Measurements from ENCODE around the gene C20orf141. TPM values are rescaled to one million over a fixed set of nuclear protein-coding genes. Genes with fewer than 3 reads are reported as not detected.

The C20orf141 gene
- total and polyA plus RNA-seq, 2 of the 4 experiments (the other 2 are of a cell fraction) = 0.36 to 0.91 TPM

GRCh38 chr20:2797136-2797983 is 17.4 kb upstream of the C20orf141 start:
- no peak overlapping the region for H2AFZ ChIP-seq (replicated peaks; ENCODE audit: low read length, poor library complexity)
- dilution Hi-C loops (cut with HindIII; ENCODE audit: low sequenced_read_pairs, unreplicated experiment) (no loop called here), intact Hi-C loops (cut with micrococcal nuclease) (no loop called here), in situ Hi-C loops (cut with MboI; ENCODE audit: low sequenced_read_pairs) (no loop called here)
- no peak overlapping the region for H3K27ac ChIP-seq (ENCODE audit: insufficient read depth, low read length)
- no peak overlapping the region for H3K23ac ChIP-seq (ENCODE audit: low read depth, low read length)
- no peak overlapping the region for H2BK15ac ChIP-seq (ENCODE audit: low read depth, low read length)
- H3K14ac ChIP-seq (replicated peaks; ENCODE audit: low read depth, low read length) = no peak overlapping the region
- H3K18ac ChIP-seq (ENCODE audit: low read depth, low read length) = no peak overlapping the region
- 0 out of 2 replicates have a peak, but pooled peaks cover 6% of the 10 kb centered on the region for H3K9me3 ChIP-seq (ENCODE audit: control insufficient read depth, insufficient read depth, low read length)
- no peak overlapping the region for H4K91ac ChIP-seq (ENCODE audit: insufficient read depth, low read depth, low read length)
- H4K20me1 ChIP-seq (ENCODE audit: insufficient read depth, low read length) = no peaks in the 10 kb centered on the region
- ChIA-PET POLR2A (ENCODE audit: unreplicated experiment) (no interaction called here), CTCF (interaction anchor here (0.6 kb wide), 1 partner anchor 17 kb away, joined by 3 read pairs; no protein-coding TSS in a partner anchor)
- H3K9ac ChIP-seq (ENCODE audit: low read depth, low read length) = no peak overlapping the region
- WGBS, 2 experiments (ENCODE audit: extremely low coverage in 2 of 2, insufficient read length in 1 of 2) = 95% methylated on average over 8 of the region's 16 CpGs; no CpG with 5 or more reads in 1 of the 2 experiments
- H3K56ac ChIP-seq (ENCODE audit: extremely low read depth, insufficient read depth, low read length) = no peak overlapping the region
- no peaks in the 10 kb centered on the region for H3K79me1 ChIP-seq (ENCODE audit: low read depth in 1 of 2, low read length in 2 of 2)
- H4K8ac ChIP-seq (ENCODE audit: low read depth in 2 of 2, low read length in 2 of 2) = no peak overlapping the region
- BruUV-seq (replicated peaks) = no TSS peak
- no peak overlapping the region for H2BK120ac ChIP-seq (ENCODE audit: low read depth, low read length)
- H3K36me3 ChIP-seq (ENCODE audit: control insufficient read depth, insufficient read depth, low read length) = no peaks in the 10 kb centered on the region; the same call in 1 of the 2 replicates
- ATAC-seq (ENCODE audit: low read depth) (no peak), DNase-seq (no peak)
- peaks cover 42% of the 10 kb centered on the region for H3K27me3 ChIP-seq (ENCODE audit: control insufficient read depth, insufficient read depth, low read length)
- H3K4me2 ChIP-seq (ENCODE audit: low read depth, low read length) = no peak overlapping the region
- no peak overlapping the region for H3K4ac ChIP-seq (ENCODE audit: low read depth, low read length)
- no peak overlapping the region for H2AK9ac ChIP-seq (replicated peaks; ENCODE audit: low read depth, low read length, poor library complexity)
- no peak overlapping the region for H2BK5ac ChIP-seq (ENCODE audit: low read depth, low read length, poor library complexity, severe bottlenecking)
- no peaks in the 10 kb centered on the region; the same call in 1 of the 2 replicates for H3K4me1 ChIP-seq (ENCODE audit: control insufficient read depth, insufficient read depth, low read length)
- no peaks in the 10 kb centered on the region for H3K9me1 ChIP-seq (ENCODE audit: insufficient read depth, low read length)
- H3K4me3 ChIP-seq (ENCODE audit: insufficient read depth, low read depth, low read length) = no peak overlapping the region
- H2BK20ac ChIP-seq (ENCODE audit: low read depth, low read length) = no peak overlapping the region
- H2AK5ac ChIP-seq (ENCODE audit: low read depth, low read length) = no peak overlapping the region
- no peak overlapping the region for H4K5ac ChIP-seq (ENCODE audit: low read depth, low read length)
- TF ChIP-seq RCOR1 (IDR thresholded peaks at IDR 0.05; ENCODE audit: insufficient replicate concordance, low read length) = no peak
- TF ChIP-seq RAD21 (IDR thresholded peaks at IDR 0.05; ENCODE audit: low read length) = no peak
- no peak for TF ChIP-seq MAZ (IDR thresholded peaks at IDR 0.05; ENCODE audit: borderline replicate concordance, low read depth, low read length)
- no peak for TF ChIP-seq RFX5 (IDR thresholded peaks at IDR 0.05; ENCODE audit: low read depth, low read length)
- no peak for TF ChIP-seq CEBPB (IDR thresholded peaks at IDR 0.05; ENCODE audit: low read depth, low read length)
- no peak for TF ChIP-seq CTCF (conservative IDR thresholded peaks at IDR 0.05; ENCODE audit: low read depth, low read length)
- no peak for TF ChIP-seq SMC3 (IDR thresholded peaks at IDR 0.05; ENCODE audit: low read depth, low read length)
- no peak for TF ChIP-seq FOS (IDR thresholded peaks at IDR 0.05; ENCODE audit: low read depth, low read length)
- TF ChIP-seq, protein P1, sequence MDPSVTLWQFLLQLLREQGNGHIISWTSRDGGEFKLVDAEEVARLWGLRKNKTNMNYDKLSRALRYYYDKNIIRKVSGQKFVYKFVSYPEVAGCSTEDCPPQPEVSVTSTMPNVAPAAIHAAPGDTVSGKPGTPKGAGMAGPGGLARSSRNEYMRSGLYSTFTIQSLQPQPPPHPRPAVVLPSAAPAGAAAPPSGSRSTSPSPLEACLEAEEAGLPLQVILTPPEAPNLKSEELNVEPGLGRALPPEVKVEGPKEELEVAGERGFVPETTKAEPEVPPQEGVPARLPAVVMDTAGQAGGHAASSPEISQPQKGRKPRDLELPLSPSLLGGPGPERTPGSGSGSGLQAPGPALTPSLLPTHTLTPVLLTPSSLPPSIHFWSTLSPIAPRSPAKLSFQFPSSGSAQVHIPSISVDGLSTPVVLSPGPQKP (IDR thresholded peaks at IDR 0.05; ENCODE audit: borderline replicate concordance, low read depth, low read length) = no peak
- no peak for TF ChIP-seq POLR2A (IDR thresholded peaks at IDR 0.05; ENCODE audit: low read depth, low read length)
- TF ChIP-seq MAFK (IDR thresholded peaks at IDR 0.05; ENCODE audit: low read depth, low read length) = no peak
- TF ChIP-seq, protein P2, sequence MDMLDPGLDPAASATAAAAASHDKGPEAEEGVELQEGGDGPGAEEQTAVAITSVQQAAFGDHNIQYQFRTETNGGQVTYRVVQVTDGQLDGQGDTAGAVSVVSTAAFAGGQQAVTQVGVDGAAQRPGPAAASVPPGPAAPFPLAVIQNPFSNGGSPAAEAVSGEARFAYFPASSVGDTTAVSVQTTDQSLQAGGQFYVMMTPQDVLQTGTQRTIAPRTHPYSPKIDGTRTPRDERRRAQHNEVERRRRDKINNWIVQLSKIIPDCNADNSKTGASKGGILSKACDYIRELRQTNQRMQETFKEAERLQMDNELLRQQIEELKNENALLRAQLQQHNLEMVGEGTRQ (IDR thresholded peaks at IDR 0.05; ENCODE audit: low read depth, low read length) = no peak
- no peak for TF ChIP-seq MXI1 (IDR thresholded peaks at IDR 0.05; ENCODE audit: borderline replicate concordance, low read depth, low read length)
- no peak for TF ChIP-seq BHLHE40 (IDR thresholded peaks at IDR 0.05; ENCODE audit: low read depth, low read length)
- no peak for TF ChIP-seq NFE2L2 (IDR thresholded peaks at IDR 0.05; ENCODE audit: low read depth, low read length)
